A673 (cell line): ENCODE measurements around the gene KIR2DL1. TPM values are rescaled to one million over a fixed set of nuclear protein-coding genes. Genes with fewer than 3 reads are reported as not detected.
"Not testable (repeated sequence)": the region's sequence is repeated elsewhere in the genome, so short reads cannot be mapped to it uniquely, and the experiment has no call there.

Source experiments
- Bru-seq: library from RNA; stranded (reverse); fragments of 400-500 nt; gene quantifications from one replicate; lab custom pipeline; 2021; lab: Mats Ljungman, UMichigan
- BruChase-seq, 2 experiments: library from RNA; stranded (reverse); fragments of 400-500 nt; gene quantifications; one replicate each; lab custom pipeline; 2021; lab: Mats Ljungman, UMichigan
- BruUV-seq: library from RNA; stranded (reverse); fragments of 400-500 nt; replicated peaks from 2 replicates; lab custom pipeline; 2021; lab: Mats Ljungman, UMichigan
- CTCF ChIA-PET: fragments of 300-600 bp; sonication (Branson Sonifier 250); formaldehyde crosslinking; loops from one replicate; lab custom pipeline; 2022; ENCODE audit warnings: antibody characterized with exemption; lab: Charles Lee
- POLR2A ChIA-PET: fragments of 300-600 bp; sonication (Branson Sonifier 250); formaldehyde crosslinking; loops from one replicate; lab custom pipeline; 2022; ENCODE audit warnings: antibody characterized with exemption; ENCODE audit not compliant: low non-redundant PET; lab: Charles Lee
- DNase-seq: peaks from one replicate; pipeline ENCODE4 v3.0.0-alpha.2; 2015; ENCODE audit warnings: low spot score
- H3K27ac ChIP-seq: fragments of 200-600 bp; sonication (generic); 2 replicates; pipeline ENCODE4 v1.5.1; 2016; ENCODE audit warnings: mixed run types, low read depth, mild to moderate bottlenecking, mixed read lengths, antibody characterized with exemption, low read length; ENCODE audit not compliant: poor library complexity, severe bottlenecking
- H3K27me3 ChIP-seq: fragments of 200-600 bp; sonication (generic); replicated peaks from 2 replicates; pipeline ENCODE4 v1.6.1; 2017; ENCODE audit warnings: mixed run types, low read depth, mild to moderate bottlenecking, mixed read lengths, antibody characterized with exemption, low read length; ENCODE audit not compliant: insufficient read depth, poor library complexity
- H3K36me3 ChIP-seq: fragments of 200-600 bp; sonication (generic); 2 replicates; pipeline ENCODE4 v1.6.1; 2016; ENCODE audit warnings: mixed run types, mild to moderate bottlenecking, mixed read lengths, antibody characterized with exemption, low read length; ENCODE audit not compliant: insufficient read depth, poor library complexity, severe bottlenecking
- H3K4me1 ChIP-seq: fragments of 200-600 bp; sonication (generic); 2 replicates; pipeline ENCODE4 v1.6.1; 2017; ENCODE audit warnings: mixed run types, mild to moderate bottlenecking, mixed read lengths, antibody characterized with exemption, low read length; ENCODE audit not compliant: insufficient read depth, poor library complexity, severe bottlenecking
- H3K4me3 ChIP-seq: fragments of 200-600 bp; sonication (generic); 2 replicates; pipeline ENCODE4 v1.5.1; 2016; ENCODE audit warnings: low read depth, mixed run types, mild to moderate bottlenecking, mixed read lengths, low read length; ENCODE audit not compliant: poor library complexity, severe bottlenecking
- H3K9me3 ChIP-seq: fragments of 200-600 bp; sonication (generic); 2 replicates; pipeline ENCODE4 v1.6.1; 2016; ENCODE audit warnings: mixed run types, low read depth, mild to moderate bottlenecking, mixed read lengths, antibody characterized with exemption, low read length; ENCODE audit not compliant: poor library complexity, severe bottlenecking
- EZH2 ChIP-seq: fragments of 200-600 bp; sonication (generic); IDR thresholded peaks from 2 replicates; pipeline ENCODE4 v1.6.1; 2017; ENCODE audit warnings: borderline replicate concordance, low read depth, mild to moderate bottlenecking, mixed read lengths, antibody characterized with exemption, low read length; ENCODE audit not compliant: poor library complexity, severe bottlenecking
- intact Hi-C: fragments of 100-400 bp; cut with micrococcal nuclease; formaldehyde crosslinking; loops from one replicate; pipeline ENCODE4 v1.10.0; 2022; ENCODE audit not compliant: unreplicated experiment
- long read RNA-seq: library from polyadenylated mRNA; stranded (forward); transcript quantifications from one replicate; pipeline ENCODE4 v2.0.0, GENCODE V29; 2022
- total RNA-seq: library from RNA; stranded (reverse); gene quantifications from 2 replicates; pipeline ENCODE4 v1.2.3, GENCODE V29; 2021
- TF ChIP-seq, protein P1 (sequence below): fragments of 300-800, 200-600 bp; sonication (generic); conservative IDR thresholded peaks from 2 replicates; pipeline ENCODE4 v1.5.1; 2017; ENCODE audit warnings: low read depth, mild to moderate bottlenecking, antibody characterized with exemption, low read length, moderate library complexity, mixed read lengths

Gene KIR2DL1
- total RNA-seq, result not detected in 2 replicates
- Bru-seq, nascent RNA, result not detected
- percentile 15 among the genes with signal in this experiment for BruChase-seq, experiment 1, labeled RNA remaining after a 2-hour chase
- not detected for BruChase-seq, experiment 2, labeled RNA remaining after a 6-hour chase
- long read RNA-seq, partial matches to known transcripts, result 0 of 1 reads
- long read RNA-seq, other reads (novel, unspliced or antisense), result 1 of 1 reads

GRCh38 chr19:54769646-54770045 lies at the start of gene KIR2DL1:
Gene KIR2DL1, plus strand, starts transcription at chr19:54769793. Its CDS starts 58 bp downstream, at chr19:54769851.
- CTCF ChIA-PET, H3K27ac ChIP-seq, H3K4me3 ChIP-seq, DNase-seq, H3K9me3 ChIP-seq, H3K36me3 ChIP-seq, H3K27me3 ChIP-seq, BruUV-seq, POLR2A ChIA-PET, H3K4me1 ChIP-seq: not testable (repeated sequence)
- intact Hi-C loops, result loop anchor here (5.0 kb wide), 1 partner anchor 78 kb away; no protein-coding TSS in a partner anchor

DNA sequence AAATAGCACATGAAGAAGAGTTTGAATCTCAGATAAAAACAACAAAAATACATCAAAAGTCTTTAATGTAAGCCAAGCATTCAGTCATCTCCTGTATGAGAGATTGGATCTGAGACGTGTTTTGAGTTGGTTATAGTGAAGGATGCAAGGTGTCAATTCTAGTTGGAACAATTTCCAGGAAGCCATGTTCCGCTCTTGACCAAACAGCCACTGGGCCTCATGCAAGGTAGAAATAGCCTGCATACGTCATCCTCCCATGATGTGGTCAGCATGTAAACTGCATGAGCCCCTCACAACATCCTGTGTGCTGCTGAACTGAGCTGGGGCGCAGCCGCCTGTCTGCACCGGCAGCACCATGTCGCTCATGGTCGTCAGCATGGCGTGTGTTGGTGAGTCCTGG lies 45.5 kb upstream of the KIR2DL1 start, which contains the start of gene KIR3DL3:
Gene KIR3DL3 (plus strand): TSS at position 301 of the 400 bp plus-strand sequence. CDS start 55 bp downstream, at position 356.
- Histone ChIP-seq H3K9me3 (peaks cover 20% of the 10 kb centered on the region), H3K27ac (no peak within 1 kb of the TSS), H3K36me3 (no peaks in the 10 kb centered on the region), H3K4me1 (no peaks in the 10 kb centered on the region), H3K4me3 (no peak within 1 kb of the TSS), H3K27me3 (peaks cover 8% of the 10 kb centered on the region)
- no peak for DNase-seq
- no TSS peak for BruUV-seq
- CTCF ChIA-PET, result no interaction called here
- POLR2A ChIA-PET, result no interaction called here
- no peak for TF ChIP-seq EZH2
- TF ChIP-seq, protein P1, sequence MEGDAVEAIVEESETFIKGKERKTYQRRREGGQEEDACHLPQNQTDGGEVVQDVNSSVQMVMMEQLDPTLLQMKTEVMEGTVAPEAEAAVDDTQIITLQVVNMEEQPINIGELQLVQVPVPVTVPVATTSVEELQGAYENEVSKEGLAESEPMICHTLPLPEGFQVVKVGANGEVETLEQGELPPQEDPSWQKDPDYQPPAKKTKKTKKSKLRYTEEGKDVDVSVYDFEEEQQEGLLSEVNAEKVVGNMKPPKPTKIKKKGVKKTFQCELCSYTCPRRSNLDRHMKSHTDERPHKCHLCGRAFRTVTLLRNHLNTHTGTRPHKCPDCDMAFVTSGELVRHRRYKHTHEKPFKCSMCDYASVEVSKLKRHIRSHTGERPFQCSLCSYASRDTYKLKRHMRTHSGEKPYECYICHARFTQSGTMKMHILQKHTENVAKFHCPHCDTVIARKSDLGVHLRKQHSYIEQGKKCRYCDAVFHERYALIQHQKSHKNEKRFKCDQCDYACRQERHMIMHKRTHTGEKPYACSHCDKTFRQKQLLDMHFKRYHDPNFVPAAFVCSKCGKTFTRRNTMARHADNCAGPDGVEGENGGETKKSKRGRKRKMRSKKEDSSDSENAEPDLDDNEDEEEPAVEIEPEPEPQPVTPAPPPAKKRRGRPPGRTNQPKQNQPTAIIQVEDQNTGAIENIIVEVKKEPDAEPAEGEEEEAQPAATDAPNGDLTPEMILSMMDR, result no peak
- intact Hi-C loops, result no loop called here

- Histone ChIP-seq H3K4me3 (no peak overlapping the region), H3K4me1 (no peaks in the 10 kb centered on the region), H3K36me3 (no peaks in the 10 kb centered on the region), H3K27ac (no peak overlapping the region), H3K27me3 (peaks cover 9% of the 10 kb centered on the region), H3K9me3 (peaks cover 20% of the 10 kb centered on the region)
- TF ChIP-seq, protein P1, result no peak
- TF ChIP-seq EZH2, result no peak
- ChIA-PET POLR2A (no interaction called here), CTCF (no interaction called here)
- no TSS peak for BruUV-seq
- DNase-seq, result no peak
- intact Hi-C loops, result no loop called here
These were observed 44.9 kb upstream of the KIR2DL1 start for GRCh38 chr19:54724644-54725043.

- TF ChIP-seq EZH2, result no peak
- TF ChIP-seq, protein P1, result no peak
- Histone ChIP-seq H3K36me3 (no peaks in the 10 kb centered on the region), H3K27ac (no peak overlapping the region), H3K27me3 (peaks cover 9% of the 10 kb centered on the region), H3K4me1 (no peaks in the 10 kb centered on the region), H3K4me3 (no peak overlapping the region), H3K9me3 (peaks cover 19% of the 10 kb centered on the region)
- no peak for DNase-seq
- no TSS peak for BruUV-seq
- intact Hi-C loops, result no loop called here
- POLR2A ChIA-PET, result no interaction called here
- CTCF ChIA-PET, result no interaction called here
These were observed 44.3 kb upstream of the KIR2DL1 start for GRCh38 chr19:54725321-54725720.
